ENCODE results near the gene CIAO3.
"Not testable (repeated sequence)": the region's sequence is repeated elsewhere in the genome, so short reads cannot be mapped to it uniquely, and the experiment has no call there.

CIAO3 gene

GRCh38 chr16:695355-696089 is 45.3 kb downstream of the CIAO3 start:
- in situ Hi-C loops (cut with HindIII; ENCODE audit: low sequenced_read_pairs), result no loop called here

GRCh38 chr16:694863-695354 is 45.9 kb downstream of the CIAO3 start:
- in situ Hi-C loops (cut with HindIII; ENCODE audit: low sequenced_read_pairs), result no loop called here

DNA sequence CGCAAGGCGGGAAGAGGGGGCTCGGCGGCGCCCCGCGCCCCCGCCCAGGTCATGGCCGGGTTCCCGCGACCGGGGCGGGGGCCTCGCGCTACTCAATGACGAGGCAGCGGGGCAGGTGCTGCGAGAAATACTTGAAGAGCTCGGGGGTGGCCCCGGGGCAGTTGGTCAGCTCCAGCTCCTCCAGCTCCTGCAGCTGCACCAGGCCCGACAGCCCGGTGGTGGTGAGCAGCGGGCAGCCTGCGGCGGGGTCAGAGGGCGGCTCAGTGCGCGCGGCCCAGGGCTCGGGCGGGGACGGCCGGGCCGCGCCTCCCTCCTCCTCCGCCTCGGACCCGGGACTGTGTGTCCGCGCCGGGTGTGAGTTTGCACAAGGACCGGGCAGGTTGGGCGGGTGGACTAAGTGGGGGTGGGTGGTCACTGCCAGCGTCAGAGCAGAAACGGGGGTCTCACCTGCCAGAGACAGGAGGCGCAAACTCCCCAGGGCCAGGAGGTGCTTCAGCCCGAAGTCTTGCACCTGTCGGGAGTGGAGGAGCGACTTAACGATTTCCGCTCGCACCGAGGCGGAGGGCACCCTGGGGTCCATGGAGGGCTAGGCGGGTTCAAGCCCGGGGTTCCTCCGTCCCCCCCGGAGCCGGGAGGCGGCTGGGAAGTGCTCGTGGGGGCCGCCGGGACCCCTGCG is 46.5 kb downstream of the CIAO3 start:
- in situ Hi-C loops (cut with HindIII; ENCODE audit: low sequenced_read_pairs), result no loop called here

DNA sequence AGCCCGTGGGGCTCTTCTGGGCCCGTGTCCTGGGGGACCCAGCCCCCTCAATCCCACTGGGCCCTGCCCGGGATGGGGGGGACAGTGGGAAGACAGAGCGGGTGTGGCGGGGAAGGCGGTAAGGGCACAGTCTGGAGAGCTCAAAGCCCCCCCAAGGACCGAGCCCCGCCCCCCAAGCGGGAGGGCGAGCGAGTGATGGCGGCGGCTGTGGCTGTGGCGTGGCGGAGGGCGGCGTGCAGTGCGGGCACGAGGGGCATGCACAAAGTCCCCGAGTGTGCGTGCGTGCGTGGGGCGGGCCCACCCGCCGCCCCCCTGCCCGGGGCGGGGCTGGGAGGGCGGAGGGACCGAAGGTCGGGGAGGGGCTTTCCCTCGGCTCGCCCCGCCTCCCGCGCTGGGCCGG is 47.0 kb downstream of the CIAO3 start:
- in situ Hi-C loops (cut with HindIII; ENCODE audit: low sequenced_read_pairs), result no loop called here

- in situ Hi-C loops (cut with HindIII; ENCODE audit: low sequenced_read_pairs), result no loop called here
Observed at GRCh38 chr16:693364-693763, 47.4 kb downstream of the CIAO3 start.

DNA sequence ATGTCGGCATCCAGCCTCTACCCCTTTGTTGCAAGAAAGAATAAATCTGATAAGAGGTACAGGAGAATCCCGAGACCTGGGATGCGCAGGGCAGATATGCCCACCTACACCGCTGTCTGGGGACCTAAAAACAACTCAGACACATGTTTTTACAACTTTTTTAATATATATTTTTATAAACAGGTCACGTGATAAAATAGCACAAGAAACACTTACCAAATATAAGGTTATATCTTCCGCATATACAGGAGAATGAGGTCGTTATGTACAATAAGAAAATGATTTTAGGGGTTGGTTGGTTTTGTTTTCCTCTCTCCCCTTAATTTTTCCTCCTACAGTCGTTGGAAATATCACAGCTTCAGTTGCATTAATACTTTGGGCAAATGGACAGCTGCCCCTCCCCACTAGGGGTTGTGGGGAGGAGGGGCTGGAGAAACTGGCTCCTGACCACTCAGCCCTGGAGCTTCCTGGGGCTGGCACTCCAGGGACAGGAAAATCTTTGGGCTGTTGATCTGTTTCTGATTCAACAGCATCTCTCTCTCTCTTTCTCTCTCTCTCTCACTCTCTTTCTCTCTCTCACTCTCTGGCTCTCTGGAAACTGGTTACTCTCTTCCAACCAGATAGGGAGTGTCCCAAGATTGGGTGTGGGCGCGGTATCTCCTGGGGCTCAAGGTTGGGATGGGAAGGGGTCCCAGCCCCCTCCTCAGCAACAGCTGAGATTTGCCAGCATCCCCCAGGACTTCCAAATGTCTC is 48.3 kb downstream of the CIAO3 start:
- in situ Hi-C loops (cut with HindIII; ENCODE audit: low sequenced_read_pairs), result no loop called here

DNA sequence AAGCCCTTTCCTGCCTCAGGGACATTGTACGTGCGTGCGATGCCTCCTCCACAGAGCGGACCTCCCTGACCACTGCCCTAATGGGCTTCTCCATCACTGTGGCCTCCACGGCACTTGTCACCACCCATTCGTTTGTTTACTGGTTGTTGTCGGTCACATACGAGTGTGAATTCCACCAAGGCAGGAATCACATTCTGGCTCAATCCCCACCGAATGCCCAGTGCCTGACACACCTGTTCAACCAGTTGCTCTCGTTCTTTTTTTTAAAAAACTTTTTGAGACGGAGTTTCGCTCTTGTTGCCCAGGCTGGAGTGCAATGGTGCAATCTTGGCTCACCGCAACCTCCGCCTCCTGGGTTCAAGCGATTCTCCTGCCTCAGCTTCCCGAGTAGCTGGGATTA is 49.6 kb downstream of the CIAO3 start:
- in situ Hi-C loops (cut with HindIII; ENCODE audit: low sequenced_read_pairs), result not testable (repeated sequence)

DNA sequence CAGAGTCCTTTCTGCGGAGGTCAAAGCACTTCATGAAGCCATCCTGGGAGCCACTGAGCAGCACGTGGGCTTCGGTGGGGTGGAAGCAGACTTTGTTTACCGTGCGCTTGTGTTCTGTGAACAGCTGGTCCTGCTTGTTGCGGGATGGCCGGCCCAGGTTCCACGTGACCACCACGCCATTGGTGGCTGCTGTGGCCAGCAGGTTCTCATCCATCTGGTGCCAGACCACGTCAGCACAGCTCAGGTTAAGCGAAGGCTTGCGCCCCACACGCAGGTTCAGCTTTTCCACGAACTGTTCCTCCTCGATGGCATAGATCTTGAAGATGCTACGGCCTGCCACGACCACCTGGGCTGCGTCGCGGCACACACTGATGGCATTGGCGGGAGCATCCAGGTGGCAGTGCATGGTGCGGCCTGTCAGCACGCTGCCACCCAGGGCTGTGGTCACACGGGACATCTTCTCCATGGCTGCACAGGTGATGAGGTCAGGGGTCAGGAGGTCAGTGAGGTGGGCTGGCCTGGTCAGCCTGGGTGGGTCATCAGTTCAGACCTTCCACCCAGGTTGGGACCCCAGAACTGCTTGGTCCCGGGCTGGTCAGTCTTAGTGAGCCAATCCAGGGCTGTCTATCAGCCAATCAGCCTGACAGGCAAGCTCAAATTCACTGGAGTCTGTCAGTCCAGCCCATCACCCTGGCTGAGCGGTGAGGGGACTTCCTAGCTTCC is 51.5 kb downstream of the CIAO3 start:
- in situ Hi-C loops (cut with HindIII; ENCODE audit: low sequenced_read_pairs), result no loop called here

DNA sequence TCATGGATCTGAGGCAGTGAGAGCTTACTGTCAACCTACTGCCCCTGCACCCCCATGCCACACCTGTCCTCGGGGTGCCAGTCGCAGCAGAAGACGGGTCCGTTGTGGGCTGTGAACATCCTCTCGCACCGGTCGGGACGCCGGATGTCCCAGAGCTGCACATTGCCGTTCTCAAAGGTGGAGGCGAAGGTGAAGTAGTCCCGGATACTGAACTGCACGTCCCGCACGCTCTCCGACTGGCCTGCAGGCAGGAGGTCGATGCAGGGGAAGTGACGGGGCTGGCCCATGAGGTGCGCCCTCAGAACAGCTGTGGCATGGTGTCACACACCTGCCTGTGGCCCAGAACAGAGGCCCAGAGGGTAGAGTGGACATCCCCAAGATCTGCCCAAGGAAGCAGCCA is 53.3 kb downstream of the CIAO3 start:
- in situ Hi-C loops (cut with HindIII; ENCODE audit: low sequenced_read_pairs), result no loop called here

DNA sequence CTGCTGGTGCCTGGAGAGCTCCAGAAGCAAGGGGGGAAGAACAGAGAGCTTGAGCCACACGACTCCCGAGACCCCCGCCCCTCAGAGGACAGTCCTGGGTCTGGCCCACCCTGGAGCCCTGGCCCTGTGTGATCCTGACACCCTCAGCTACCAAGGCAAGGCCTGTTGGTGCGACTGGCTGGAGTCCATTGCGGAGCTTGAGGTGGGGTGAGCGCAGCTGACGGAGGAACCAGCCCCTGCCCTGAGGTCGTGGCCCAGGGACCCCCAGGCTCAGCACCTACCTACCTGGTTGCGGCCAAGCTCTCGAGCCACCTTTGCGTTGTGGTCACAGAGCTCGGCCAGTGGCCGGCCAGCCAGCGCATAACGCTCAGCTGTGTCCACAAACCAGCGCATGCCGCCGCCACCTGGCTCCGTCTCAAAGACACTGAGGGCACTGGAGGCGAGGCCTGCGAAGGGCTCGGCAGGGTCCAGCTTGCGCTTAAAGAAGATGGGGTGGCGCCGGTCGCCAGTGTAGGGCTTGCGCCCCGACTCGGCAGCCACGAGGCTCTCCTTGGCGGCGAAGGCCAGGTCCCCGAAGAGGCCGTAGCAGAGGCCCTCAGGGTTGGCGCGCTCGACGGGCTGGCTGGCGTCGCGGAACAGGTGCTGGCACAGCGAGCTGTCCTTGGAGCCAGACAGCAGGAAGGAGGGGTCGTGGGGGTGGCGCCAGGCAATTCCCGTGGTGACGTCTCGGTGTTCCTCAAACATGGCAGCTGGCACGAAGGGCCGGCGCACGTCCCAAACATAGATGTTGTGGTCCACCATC is 54.1 kb downstream of the CIAO3 start:
- in situ Hi-C loops (cut with HindIII; ENCODE audit: low sequenced_read_pairs), result no loop called here

DNA sequence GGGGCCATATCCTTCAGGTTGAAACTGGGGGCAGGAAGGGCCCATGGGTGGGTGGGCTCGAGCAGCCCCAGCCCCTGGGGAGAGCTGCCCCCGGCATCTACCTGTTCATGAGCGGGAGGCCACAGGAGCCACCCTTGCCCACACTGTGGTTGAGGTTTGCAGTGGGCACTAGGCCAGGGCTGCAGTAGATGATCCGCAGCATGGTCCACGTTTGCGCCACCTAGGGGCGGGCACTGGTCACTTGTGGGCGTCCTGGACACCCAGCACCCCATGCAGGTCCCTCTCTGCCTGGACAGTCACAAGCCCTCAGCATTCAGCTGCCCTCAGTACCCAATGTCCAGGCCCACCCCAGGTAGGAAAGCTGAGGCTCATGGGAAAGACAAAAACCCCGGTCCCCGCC is 54.8 kb downstream of the CIAO3 start:
- in situ Hi-C loops (cut with HindIII; ENCODE audit: low sequenced_read_pairs), result no loop called here

DNA sequence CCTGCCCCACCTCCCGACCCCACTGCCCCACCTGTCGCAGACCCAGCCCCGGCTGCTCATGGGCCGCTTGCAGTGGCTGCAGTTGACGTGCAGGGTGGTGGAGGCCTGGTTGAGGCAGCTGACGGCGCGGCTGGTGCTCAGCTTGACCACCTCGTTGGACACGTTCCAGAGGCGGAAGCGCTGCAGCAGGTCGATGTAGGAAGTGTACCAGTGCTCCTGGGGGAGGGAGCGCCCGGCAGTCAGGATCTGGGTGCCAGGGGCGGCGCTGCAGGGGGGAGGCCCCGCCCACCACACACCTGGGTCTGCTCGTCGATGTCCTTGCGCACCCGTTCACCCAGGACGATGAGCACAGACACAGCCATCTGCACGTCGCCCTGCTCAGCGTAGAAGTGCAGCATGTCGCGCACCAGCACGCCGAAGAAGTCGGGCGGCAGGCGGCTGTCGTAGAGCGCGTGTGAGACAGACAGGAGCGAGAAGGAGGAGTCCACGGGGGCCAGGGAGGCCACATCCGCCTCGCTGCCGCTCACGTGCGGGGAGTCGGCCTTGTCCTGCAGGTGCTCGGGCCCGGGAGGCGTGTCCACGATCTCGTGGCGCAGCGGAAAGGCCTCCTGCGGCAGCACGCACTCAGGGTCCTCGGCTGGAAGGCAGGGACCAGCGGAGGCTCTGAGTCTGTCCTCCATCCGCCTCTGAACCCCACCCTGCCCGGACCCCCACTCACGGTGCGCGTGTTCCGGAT is 55.7 kb downstream of the CIAO3 start:
- in situ Hi-C loops (cut with HindIII; ENCODE audit: low sequenced_read_pairs), result no loop called here

DNA sequence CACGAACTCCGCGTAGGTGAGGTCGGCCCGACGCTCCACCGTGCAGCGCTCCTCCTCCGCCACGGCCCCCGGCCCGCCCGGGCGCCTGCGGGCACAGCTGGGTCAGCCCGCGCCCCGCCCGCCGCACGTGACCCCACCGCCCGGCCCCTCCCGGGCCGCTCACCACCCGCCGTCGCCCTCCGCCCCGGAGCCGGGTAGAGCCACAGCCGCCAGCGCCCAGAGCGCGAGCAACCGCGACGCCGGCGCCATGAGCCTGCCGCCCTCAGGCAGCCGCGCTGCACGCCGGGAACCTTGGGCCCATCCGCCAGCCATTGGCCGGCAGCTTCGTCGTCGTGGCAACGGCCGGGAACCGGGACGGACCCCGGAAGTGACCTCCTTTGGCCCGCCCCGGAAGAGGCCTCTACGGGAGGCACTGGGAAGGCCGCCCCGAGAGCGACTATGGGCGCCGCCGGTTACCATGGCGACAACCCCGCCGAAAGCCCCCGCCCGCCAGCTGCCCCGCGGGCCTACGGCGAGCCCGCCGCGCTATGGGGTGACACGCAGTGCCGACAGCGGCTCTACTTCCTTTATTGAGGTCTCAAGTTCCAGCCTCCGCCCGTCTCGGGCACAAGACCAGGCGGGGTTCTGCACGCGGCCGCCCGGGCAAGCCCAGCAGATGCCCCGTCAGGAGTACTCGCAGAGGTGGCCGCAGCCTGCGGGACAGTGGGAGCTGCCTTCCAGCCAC is 56.6 kb downstream of the CIAO3 start, which contains the start of gene JMJD8:
Gene JMJD8 (minus strand): TSS at position 264 of the 724 bp plus-strand sequence. CDS start 15 bp downstream, at position 249.
- in situ Hi-C loops (cut with HindIII; ENCODE audit: low sequenced_read_pairs), result no loop called here

DNA sequence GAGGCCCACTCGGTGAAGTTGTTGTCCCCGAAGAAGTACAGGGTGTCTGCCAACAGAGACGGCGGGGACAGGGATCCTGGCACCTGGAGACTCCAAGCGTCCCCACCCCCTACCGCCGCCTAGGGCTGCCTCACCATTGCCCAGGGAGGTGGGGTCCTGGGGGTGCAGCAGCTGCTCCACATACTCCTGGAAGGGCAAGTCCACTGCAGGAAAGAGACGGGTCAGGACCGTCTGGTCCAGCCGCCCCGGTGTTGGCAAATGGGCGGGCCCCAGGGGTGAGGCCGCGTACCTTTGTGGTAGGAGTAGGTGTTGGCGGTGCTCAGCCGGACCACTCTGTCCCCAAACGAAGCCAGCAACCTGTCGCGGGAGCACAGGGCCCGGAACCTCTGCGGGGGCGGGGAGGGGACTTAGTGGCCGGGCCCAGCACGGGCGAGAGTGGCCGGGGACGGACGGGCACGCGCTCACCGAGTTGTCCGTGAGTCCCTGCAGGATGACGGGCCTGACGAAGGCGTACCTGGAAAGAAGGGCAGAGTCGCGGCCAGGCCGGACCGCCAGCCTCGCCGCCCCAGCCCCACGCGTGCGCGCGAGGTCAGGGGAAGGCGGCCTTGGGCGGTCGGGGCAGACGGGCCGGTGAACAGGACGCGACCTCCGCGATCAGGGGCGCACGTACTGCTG is 57.3 kb downstream of the CIAO3 start:
- in situ Hi-C loops (cut with HindIII; ENCODE audit: low sequenced_read_pairs), result no loop called here

GRCh38 chr16:682493-683395 is 58.1 kb downstream of the CIAO3 start:
- in situ Hi-C loops (cut with HindIII; ENCODE audit: low sequenced_read_pairs), result no loop called here

DNA sequence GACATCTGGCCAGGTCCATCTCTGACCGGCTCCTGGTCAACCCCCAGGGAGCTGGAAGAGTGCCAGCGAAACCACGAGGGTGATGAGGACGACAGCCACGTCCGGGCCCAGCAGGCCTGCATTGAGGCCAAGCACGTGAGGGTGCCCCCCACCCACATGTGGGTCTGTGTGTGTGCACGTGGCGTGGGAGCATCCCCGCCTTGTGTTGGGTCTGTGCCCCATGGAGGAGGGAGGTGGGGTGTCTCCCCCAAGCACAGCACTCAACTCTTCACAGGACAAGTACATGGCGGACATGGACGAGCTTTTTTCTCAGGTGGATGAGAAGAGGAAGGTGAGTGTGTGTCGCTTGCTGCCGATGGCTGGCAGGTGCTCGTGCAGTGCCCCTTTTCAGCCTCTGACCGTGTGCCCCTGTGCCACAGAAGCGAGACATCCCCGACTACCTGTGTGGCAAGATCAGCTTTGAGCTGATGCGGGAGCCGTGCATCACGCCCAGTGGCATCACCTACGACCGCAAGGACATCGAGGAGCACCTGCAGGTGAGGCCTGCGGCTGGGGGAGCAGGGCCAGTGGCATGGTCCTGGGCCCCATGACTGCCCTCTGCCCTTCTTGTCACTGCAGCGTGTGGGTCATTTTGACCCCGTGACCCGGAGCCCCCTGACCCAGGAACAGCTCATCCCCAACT is 58.9 kb downstream of the CIAO3 start:
- in situ Hi-C loops (cut with HindIII; ENCODE audit: low sequenced_read_pairs), result no loop called here
